ENCODE results near the gene COX7B2.

COX7B2 gene

DNA sequence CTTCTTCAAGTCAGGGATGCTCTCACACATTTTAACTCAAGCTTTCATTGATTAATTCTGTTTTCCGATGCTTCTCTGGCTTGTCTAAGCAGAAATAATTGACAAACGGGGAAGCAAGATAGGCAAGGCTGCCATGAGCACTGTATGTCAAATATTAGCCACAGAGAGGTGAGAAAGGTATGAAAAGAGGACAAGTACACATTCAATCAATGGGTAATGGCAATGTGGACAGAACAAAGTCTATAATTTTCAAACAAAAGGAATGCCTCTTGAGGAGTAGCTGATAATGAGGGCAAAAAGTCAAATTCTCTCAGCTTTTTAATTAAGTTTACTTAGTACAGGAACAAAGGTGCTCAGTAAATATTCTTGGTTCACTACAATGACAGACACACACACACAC is 19.6 kb downstream of the COX7B2 start:
- no peak for DNase-seq (ENCODE audit: low read depth in 2 of 2)

GRCh38 chr4:46886711-46887110 is 22.3 kb downstream of the COX7B2 start:
- DNase-seq (ENCODE audit: low read depth in 2 of 2), result no peak

DNA sequence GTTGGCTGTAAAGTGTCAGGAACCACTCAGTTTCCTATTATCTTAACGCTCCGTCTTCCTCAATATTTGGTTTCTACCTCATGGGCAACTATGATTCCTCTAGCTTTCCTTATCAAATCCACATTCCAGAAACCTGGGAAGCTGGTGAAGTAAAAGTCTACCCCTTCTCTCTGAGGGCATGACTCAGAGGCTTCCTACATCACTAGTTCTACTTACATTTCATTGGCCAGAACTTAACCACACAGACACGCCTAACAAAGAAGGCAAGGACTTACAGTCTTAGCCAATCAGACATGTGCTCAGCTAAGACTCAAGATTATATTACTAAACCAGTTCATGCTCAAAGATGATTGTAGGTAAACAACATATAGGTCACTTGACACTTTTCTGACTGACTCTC is 30.4 kb downstream of the COX7B2 start:
- no peak for DNase-seq (ENCODE audit: low read depth in 2 of 2)

GRCh38 chr4:46874811-46875210 is 34.2 kb downstream of the COX7B2 start:
- DNase-seq (ENCODE audit: low read depth in 2 of 2), result no peak

- DNase-seq (ENCODE audit: low read depth in 2 of 2), result no peak
Observed at GRCh38 chr4:46870411-46870810, 38.6 kb downstream of the COX7B2 start.

DNA sequence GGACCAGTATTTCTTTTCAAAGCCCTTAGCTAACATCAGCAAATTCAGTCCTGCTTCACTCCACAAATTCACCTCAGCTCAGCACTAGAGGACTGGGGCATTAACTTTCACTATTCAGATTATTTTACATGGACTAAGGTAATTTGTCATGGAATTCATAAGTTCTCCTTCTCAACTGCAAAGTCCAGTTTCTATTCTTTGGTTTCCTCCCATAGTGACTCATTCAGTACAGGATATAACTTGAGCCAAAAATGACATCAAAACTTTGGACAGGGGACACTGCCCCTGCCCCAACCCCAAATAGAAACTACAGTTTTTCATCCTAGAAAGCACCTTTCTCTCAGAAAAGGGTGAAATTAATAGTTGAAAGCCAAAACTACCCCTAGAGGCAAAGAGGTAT is 52.7 kb downstream of the COX7B2 start:
- DNase-seq (ENCODE audit: low read depth in 2 of 2), result no peak

DNA sequence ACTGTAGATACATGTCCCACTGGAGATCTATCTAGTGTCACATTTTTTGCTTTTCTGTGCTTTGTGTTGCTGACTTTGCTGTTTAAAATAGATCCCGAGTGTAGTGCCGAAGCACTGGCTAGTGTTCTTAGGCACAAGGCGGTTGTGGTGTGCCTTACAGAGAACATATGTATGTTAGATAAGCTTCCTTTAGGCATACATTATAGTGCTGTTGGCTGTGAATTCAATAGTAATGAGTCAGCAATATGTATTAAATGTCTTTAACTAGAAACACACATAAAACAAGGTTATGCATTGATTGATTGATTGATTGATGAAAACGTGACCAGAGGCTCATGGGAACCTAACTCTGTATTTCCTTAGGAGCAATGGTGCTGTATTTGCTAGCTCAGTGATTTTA is 56.2 kb downstream of the COX7B2 start:
- no peak for DNase-seq (ENCODE audit: low read depth in 2 of 2)

DNA sequence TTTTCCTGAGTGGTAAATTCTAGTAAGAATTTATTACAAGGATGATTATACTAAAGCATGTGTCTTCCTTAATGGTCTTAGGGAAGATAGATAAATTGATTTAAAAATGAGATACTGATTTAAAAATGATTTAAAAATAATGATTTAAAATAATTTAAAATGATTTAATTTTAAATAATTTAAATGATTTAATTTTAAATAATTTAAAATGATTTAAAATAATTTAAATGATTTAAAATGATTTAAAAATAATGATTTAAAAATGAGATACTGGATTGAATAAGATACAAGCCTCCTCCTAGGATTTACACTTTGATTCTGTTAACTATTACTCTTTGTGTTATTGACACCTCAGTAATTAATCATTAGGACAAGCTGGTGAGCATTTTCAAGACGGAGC is 59.0 kb downstream of the COX7B2 start:
- no peak for DNase-seq (ENCODE audit: low read depth in 2 of 2)

DNA sequence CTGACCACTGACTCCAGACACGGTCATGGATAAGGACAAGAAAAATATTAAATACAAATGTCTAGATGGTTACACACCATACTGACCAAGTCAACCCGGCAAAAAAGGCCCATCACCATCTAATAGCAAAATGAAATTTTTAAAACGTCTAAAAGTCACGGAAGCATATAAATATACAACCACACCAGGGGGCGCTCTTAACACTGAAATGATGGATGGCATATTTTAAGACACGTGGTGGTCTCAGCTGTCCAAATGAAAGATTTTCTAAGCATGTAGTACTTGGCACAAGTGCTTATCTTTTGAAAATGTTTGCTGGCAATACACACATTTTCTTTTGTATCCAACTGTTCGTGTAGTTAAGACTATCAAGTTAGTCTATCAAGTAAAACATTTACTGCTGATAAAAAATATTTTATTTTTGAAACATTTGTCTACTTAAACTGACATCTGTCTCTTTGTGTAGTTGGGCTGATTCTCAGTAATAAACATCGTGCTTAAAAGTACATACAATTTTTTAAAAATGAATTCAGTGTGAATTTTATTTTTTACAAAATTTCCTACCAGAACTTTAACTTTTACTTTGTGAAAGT is 64.6 kb downstream of the COX7B2 start:
- peak; percentile 10 for DNase-seq (ENCODE audit: low read depth in 2 of 2)

GRCh38 chr4:46839128-46839527 is 69.9 kb downstream of the COX7B2 start:
- no peak for DNase-seq (ENCODE audit: low read depth in 2 of 2)

GRCh38 chr4:46837639-46838038 is 71.4 kb downstream of the COX7B2 start:
- DNase-seq (ENCODE audit: low read depth in 2 of 2), result no peak

- no peak for DNase-seq (ENCODE audit: low read depth in 2 of 2)
Observed at GRCh38 chr4:46836584-46836983, 72.5 kb downstream of the COX7B2 start.

DNA sequence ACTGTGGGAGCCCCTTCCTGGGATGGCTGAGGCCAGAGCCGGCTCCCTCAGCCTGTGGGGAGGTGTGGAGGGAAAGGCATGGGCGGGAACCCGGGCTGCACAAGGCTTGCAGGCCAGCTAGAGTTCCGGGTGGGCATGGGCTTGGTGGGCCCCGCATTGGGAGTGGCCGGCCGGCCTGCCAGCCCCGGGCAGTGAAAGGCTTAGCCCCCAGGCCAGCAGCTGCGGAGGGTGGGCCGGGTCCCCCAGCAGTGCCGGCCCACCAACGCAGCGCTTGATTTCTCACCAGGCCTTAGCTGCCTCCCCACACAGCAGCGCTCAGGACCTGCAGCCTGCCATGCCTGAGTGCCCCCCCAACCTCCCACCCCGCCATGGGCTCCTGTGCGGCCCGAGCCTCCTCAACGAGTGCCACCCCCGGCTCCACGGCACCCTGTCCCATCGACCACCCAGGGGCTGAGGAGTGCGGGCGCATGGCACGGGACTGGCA is 78.0 kb downstream of the COX7B2 start:
- DNase-seq (ENCODE audit: low read depth in 2 of 2), result no peak

DNA sequence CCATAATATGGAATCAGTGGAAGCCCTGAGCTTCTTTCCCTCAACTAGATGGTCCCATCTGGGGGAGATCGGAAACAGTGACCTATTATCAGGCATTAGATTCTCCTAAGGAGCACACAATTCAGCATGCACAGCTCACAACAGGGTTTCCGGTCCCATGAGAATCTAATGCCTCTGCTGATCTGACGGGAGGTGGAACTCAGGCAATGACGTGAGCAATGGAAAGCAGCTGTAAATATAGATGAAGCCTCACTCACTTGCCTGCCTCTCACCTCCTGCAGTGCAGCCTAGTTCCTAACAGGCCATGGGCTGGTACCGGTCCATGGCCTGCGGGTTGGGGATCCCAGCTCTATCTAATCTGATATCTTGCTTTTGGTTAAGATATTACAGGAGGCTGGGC is 88.9 kb downstream of the COX7B2 start:
- no peak for DNase-seq (ENCODE audit: low read depth in 2 of 2)

- no peak for DNase-seq (ENCODE audit: low read depth in 2 of 2)
Observed at GRCh38 chr4:46819095-46819494, 90.0 kb downstream of the COX7B2 start.

- DNase-seq (ENCODE audit: low read depth in 2 of 2), result no peak
Observed at GRCh38 chr4:46818604-46819003, 90.4 kb downstream of the COX7B2 start.

DNA sequence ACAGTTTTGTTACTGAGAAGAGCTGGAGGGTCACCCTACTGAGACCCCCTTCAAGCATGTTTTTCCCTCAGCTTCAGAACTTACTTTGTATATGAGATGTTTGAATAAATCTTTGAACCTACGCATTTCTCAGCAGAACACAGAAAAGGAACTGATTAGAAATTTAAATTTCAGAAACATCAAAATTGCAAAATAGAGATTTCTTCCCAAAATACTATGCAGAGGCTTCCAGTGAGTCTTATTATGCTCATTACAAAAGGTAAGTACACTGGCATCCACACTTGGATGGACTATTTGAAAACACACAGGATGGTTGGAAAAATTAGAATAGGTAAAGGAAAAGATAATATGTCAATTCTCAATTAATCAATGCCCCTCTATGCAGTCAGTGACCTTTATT is 91.2 kb downstream of the COX7B2 start:
- DNase-seq (ENCODE audit: low read depth in 2 of 2), result no peak

GRCh38 chr4:46804781-46805413 is 104.1 kb downstream of the COX7B2 start:
- DNase-seq (ENCODE audit: low read depth in 2 of 2), result no peak

DNA sequence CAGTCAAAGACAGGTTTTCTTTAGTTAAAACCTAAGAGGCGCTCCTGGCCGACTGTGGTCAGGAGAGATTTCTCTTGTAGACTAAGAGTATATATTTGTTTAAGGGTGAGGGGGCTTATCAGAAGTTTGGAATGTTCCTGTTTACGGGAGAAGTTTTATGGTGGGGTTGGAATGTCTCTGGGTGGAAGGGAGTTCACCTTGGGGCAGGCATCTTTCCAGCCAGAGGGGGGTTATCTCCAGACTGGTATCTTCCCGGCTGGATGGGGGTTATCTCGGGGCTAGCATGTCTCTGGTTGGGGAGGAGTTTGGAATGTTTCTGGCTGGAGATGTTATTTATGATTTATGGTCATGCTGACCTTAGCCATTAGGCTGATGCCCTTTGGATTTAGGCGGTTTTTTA is 116.0 kb downstream of the COX7B2 start:
- DNase-seq (ENCODE audit: low read depth in 2 of 2), result no peak

DNA sequence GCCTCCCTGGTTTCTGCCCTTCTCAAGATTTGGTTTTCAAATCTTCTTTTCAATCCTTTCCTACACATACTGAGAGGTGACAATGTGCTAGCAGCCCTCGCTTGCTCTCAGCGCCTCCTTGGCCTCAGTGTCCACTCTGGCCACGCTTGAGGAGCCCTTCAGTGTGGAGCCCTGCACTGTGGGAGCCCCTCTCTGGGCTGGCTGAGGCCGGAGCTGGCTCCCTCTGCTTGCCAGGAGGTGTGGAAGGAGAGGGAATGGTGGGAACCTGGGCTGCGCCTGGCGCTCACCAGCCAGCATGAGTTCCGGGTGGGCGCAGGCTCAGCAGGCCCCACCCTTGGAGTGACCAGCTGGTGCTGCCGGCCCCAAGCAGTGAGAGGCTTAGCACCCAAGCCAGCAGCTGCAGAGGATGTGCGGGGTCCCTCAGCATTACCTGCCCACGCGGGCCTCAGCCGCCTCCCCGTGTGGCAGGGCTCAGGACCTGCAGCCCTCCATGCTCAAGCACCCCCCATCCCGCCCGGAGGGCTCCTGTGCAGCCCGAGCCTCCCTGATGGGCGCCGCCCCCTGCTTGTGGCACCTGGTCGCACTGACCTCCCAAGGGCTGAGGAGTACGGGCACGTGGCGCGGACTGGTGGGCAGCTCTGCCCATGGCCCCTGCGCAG is 127.5 kb downstream of the COX7B2 start:
- no peak for DNase-seq (ENCODE audit: low read depth in 2 of 2)

DNA sequence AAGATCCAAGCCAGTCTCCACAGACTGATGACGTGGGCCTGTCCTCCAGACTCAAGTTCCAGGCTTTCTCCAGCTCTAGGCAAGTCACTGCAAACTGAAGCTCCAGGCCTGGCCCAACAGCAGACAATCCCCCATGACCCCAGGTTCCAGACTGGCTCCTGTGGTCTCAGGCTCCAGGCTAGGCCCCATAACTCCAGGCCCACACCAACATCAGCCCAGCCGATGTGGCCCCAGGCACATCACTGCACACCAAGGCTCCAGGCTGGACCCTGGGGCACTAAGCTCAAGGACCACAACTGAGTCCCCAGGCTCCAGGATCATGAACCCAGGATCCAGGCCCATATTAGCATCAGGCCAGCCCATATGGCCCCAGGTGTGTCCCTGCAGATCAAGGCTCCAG is 143.6 kb downstream of the COX7B2 start:
- DNase-seq (ENCODE audit: low read depth in 2 of 2), result no peak

- no peak for DNase-seq (ENCODE audit: low read depth in 2 of 2)
Observed at GRCh38 chr4:46730075-46730474, 179.0 kb downstream of the COX7B2 start.

- DNase-seq (ENCODE audit: low read depth in 2 of 2), result no peak
Observed at GRCh38 chr4:46720055-46720454, 189.0 kb downstream of the COX7B2 start.
